Lung (tissue), 12 donors: ENCODE data around the gene HOXB5. TPM values are rescaled to one million over a fixed set of nuclear protein-coding genes. Genes with fewer than 3 reads are reported as not detected.

Source experiments
- ATAC-seq: fragments of 200-7000 bp; cut with Tn5 transposase; one replicate; pipeline ENCODE4 v1.9.1; 2020; ENCODE audit warnings: moderate number of reproducible peaks; ENCODE audit not compliant: insufficient read depth, low FRiP score
- DNase-seq, 3 donors: peaks; one replicate each; pipeline ENCODE4 v3.0.0-alpha.2; 2013 to 2017
- H3K27ac ChIP-seq, 2 donors: one replicate each; pipeline ENCODE4 v1.5.1; 2013; ENCODE audit warnings: mild to moderate bottlenecking in 2 of 2, moderate library complexity in 2 of 2, control low read depth in 1 of 2, inconsistent platforms in 1 of 2, low read depth in 1 of 2, low read length in 1 of 2
- H3K27me3 ChIP-seq, 3 donors: one replicate each; pipeline ENCODE4 v1.5.1; 2013; ENCODE audit warnings: low read length in 2 of 3; ENCODE audit not compliant: control insufficient read depth in 3 of 3, insufficient read depth in 3 of 3
- H3K36me3 ChIP-seq, 4 donors: one replicate each; pipeline ENCODE4 v1.5.1; 2013; ENCODE audit warnings: low read length in 4 of 4, mild to moderate bottlenecking in 1 of 4, moderate library complexity in 1 of 4; ENCODE audit not compliant: control insufficient read depth in 4 of 4, insufficient read depth in 4 of 4
- H3K4me1 ChIP-seq, 5 donors: one replicate each; pipeline ENCODE4 v1.5.1; 2013; ENCODE audit warnings: low read length in 5 of 5, mild to moderate bottlenecking in 2 of 5, moderate library complexity in 1 of 5; ENCODE audit not compliant: control insufficient read depth in 5 of 5, insufficient read depth in 5 of 5
- H3K4me3 ChIP-seq: one replicate; pipeline ENCODE4 v1.5.1; 2013; ENCODE audit warnings: mild to moderate bottlenecking, control low read depth, moderate library complexity
- H3K9ac ChIP-seq, 2 donors: one replicate each; pipeline ENCODE4 v1.5.1; 2013; ENCODE audit warnings: low read length in 2 of 2, control low read depth in 1 of 2; ENCODE audit not compliant: insufficient read depth in 1 of 2
- H3K9me3 ChIP-seq, 4 donors: one replicate each; pipeline ENCODE4 v1.5.1; 2013; ENCODE audit warnings: low read length in 3 of 4, mild to moderate bottlenecking in 1 of 4, moderate library complexity in 1 of 4; ENCODE audit not compliant: control insufficient read depth in 4 of 4, insufficient read depth in 3 of 4
- CTCF ChIP-seq: IDR thresholded peaks from 2 replicates; pipeline ENCODE4 v1.5.1; 2012; ENCODE audit warnings: mild to moderate bottlenecking; ENCODE audit errors: control extremely low read depth, extremely low read depth
- WGBS, 2 donors: extraction: QIAGEN DNeasy Blood & Tissue Kit; methylation state at CpG; one replicate each; pipeline ENCODE4 v1.1.7; 2013; 5-methylcytosine and 5-hydroxymethylcytosine counted together
- polyA plus RNA-seq, 2 donors: library from polyadenylated mRNA; stranded (reverse); fragments of 200-250 nt; gene quantifications; one replicate each; pipeline ENCODE4 v1.2.1, GENCODE V29; 2013
- total RNA-seq, 2 donors: library from RNA; depleted of rRNA in 1 of 2; stranded (reverse); fragments of >200 nt in 1 of 2; gene quantifications; one replicate each; pipeline ENCODE4 v1.2.1, GENCODE V29; 2014 to 2021
- donor health status: control.
- donor health status: control.
- donor health status: Bipolar disorder and iron deficiency.
- donor health status: healthy.
- donor health status: DM: yes; HTN: yes; CAD: no.

The HOXB5 gene
- total and polyA plus RNA-seq, 4 donors, result 1.8 to 2.9 (median 2.2) TPM

GRCh38 chr17:48546137-48546923 is 47.2 kb downstream of the HOXB5 start:
- Histone ChIP-seq H3K9ac (peak overlapping the region; percentile 37 to 63), H3K9me3 (no peaks in the 10 kb centered on the region), H3K4me1 (peaks cover 0 to 53% (median 7%) of the 10 kb centered on the region in 5 donors), H3K27ac (peak overlapping the region in 1 of 2 donors; percentile 12), H3K4me3 (no peak overlapping the region), H3K36me3 (peaks cover 0 to 27% (median 4%) of the 10 kb centered on the region in 4 donors), H3K27me3 (peaks cover 0 to 68% (median 1%) of the 10 kb centered on the region in 3 donors)
- 34 to 41% methylated on average over 10 of the region's 10 CpGs for WGBS, 2 donors
- peak; percentile 79 to 95 (median 89) for DNase-seq
- no peak for ATAC-seq
- no peak for TF ChIP-seq CTCF

- peak overlapping the region in 1 of 2 donors; percentile 63 for H3K9ac ChIP-seq
- DNase-seq, result peak in 2 of 3 donors; percentile 10 to 47
- H3K36me3 ChIP-seq, result peaks cover 0 to 27% (median 4%) of the 10 kb centered on the region in 4 donors
- WGBS, 2 donors, result 88 to 92% methylated on average over 1 of the region's 1 CpG
- peak overlapping the region in 1 of 2 donors; percentile 37 for H3K27ac ChIP-seq
- TF ChIP-seq CTCF, result no peak
- H3K9me3 ChIP-seq, result no peaks in the 10 kb centered on the region
- peaks cover 0 to 72% (median 3%) of the 10 kb centered on the region in 3 donors for H3K27me3 ChIP-seq
- H3K4me1 ChIP-seq, result peaks cover 0 to 55% (median 7%) of the 10 kb centered on the region in 5 donors
- no peak for ATAC-seq
- H3K4me3 ChIP-seq, result no peak overlapping the region
These were observed 48.0 kb downstream of the HOXB5 start for GRCh38 chr17:48545539-48545938.

GRCh38 chr17:48545022-48545375 is 48.6 kb downstream of the HOXB5 start, which contains the start of gene HOXB2:
HOXB2 (minus strand) TSS chr17:48545109; CDS start chr17:48544911, 198 bp downstream.
- Histone ChIP-seq H3K4me3 (peak within 1 kb of the TSS; percentile 35), H3K9ac (peak within 1 kb of the TSS; percentile 76 to 95), H3K4me1 (peaks cover 0 to 55% (median 5%) of the 10 kb centered on the region in 5 donors), H3K36me3 (peaks cover 0 to 22% (median 3%) of the 10 kb centered on the region in 4 donors), H3K9me3 (no peaks in the 10 kb centered on the region), H3K27ac (peak within 1 kb of the TSS; percentile 76), H3K27me3 (peaks cover 0 to 72% (median 3%) of the 10 kb centered on the region in 3 donors)
- TF ChIP-seq CTCF, result no peak
- ATAC-seq, result no peak
- DNase-seq, result no peak
- 18 to 25% methylated on average over 12 of the region's 12 CpGs for WGBS, 2 donors
